Stomach (tissue), 4 donors: ENCODE data around the gene APLF.

Experiments used
- CTCF ChIP-seq, 7 experiments: fragments of 450-650 bp in 4 of 7; fragments of 200-600 bp in 3 of 7; sonication (generic) in 3 of 7; IDR thresholded peaks; one replicate each; pipeline ENCODE4 v1.5.1; 2016 to 2019; ENCODE audit warnings: antibody characterized with exemption in 7 of 7, control low read depth in 2 of 7, mild to moderate bottlenecking in 1 of 7
- EP300 ChIP-seq: sonication (generic); formaldehyde crosslinking; IDR thresholded peaks from one replicate; pipeline ENCODE4 v1.6.1; 2017; ENCODE audit warnings: antibody characterized with exemption
- POLR2AphosphoS5 ChIP-seq, 3 donors: sonication (generic); formaldehyde crosslinking; IDR thresholded peaks; one replicate each; pipeline ENCODE4 v1.6.1; 2016; ENCODE audit warnings: antibody characterized with exemption in 3 of 3

- TF ChIP-seq CTCF (IDR thresholded peaks at IDR 0.05) = no peak
- no peak for TF ChIP-seq POLR2AphosphoS5 (IDR thresholded peaks at IDR 0.05)
- no peak for TF ChIP-seq EP300
These were observed 32.4 kb upstream of the APLF start for GRCh38 chr2:68434981-68435380.
